ENCODE measurements around the gene SDCBP2. TPM values are rescaled to one million over a fixed set of nuclear protein-coding genes. Genes with fewer than 3 reads are reported as not detected.

SDCBP2 gene
- total RNA-seq, 6 experiments from 2014 or later: 2.0 to 43.3 (median 16.6) TPM

DNA sequence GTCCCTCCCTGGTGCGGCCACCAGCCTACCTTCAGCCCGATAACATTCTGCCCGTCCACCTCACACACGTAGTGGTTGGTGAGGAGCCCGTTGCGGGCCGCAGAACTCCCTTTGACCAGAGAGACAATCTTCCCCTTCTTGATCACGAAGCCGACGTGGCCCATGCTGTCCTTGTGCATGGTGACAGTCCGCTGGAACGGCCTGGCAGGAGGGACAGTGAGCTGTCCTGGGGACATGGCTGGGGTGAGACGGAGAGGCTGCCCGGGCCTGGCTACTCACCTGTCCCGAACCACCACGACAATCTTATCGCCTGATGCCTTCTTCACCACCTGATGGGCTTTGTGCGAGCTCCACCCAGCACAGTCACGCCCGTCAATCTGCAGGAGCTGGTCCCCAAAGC, 16.6 kb downstream of the SDCBP2 start:
- Histone ChIP-seq H3K4me1 (peaks cover 0 to 5% (median 2%) of the 10 kb centered on the region in 4 donors), H3K36me3 (no peaks in the 10 kb centered on the region), H3K9me3 (no peaks in the 10 kb centered on the region), H3K27ac (no peak overlapping the region), H3K4me3 (no peak overlapping the region), H3K27me3 (no peaks in the 10 kb centered on the region)
- DNase-seq (no peak), ATAC-seq (no peak)
- intact Hi-C loops (cut with DNase I): loop anchor here (5.0 kb wide), 2 partner anchors 125 to 130 kb away; no protein-coding TSS in a partner anchor
- TF ChIP-seq POLR2A (IDR thresholded peaks at IDR 0.05): no peak
- TF ChIP-seq, protein P1, sequence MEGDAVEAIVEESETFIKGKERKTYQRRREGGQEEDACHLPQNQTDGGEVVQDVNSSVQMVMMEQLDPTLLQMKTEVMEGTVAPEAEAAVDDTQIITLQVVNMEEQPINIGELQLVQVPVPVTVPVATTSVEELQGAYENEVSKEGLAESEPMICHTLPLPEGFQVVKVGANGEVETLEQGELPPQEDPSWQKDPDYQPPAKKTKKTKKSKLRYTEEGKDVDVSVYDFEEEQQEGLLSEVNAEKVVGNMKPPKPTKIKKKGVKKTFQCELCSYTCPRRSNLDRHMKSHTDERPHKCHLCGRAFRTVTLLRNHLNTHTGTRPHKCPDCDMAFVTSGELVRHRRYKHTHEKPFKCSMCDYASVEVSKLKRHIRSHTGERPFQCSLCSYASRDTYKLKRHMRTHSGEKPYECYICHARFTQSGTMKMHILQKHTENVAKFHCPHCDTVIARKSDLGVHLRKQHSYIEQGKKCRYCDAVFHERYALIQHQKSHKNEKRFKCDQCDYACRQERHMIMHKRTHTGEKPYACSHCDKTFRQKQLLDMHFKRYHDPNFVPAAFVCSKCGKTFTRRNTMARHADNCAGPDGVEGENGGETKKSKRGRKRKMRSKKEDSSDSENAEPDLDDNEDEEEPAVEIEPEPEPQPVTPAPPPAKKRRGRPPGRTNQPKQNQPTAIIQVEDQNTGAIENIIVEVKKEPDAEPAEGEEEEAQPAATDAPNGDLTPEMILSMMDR (IDR thresholded peaks at IDR 0.05): no peak
- 91% methylated on average over 7 of the region's 20 CpGs for WGBS (ENCODE audit: insufficient coverage, low coverage, low lambda C conversion rate, missing lambda C conversion rate)

DNA sequence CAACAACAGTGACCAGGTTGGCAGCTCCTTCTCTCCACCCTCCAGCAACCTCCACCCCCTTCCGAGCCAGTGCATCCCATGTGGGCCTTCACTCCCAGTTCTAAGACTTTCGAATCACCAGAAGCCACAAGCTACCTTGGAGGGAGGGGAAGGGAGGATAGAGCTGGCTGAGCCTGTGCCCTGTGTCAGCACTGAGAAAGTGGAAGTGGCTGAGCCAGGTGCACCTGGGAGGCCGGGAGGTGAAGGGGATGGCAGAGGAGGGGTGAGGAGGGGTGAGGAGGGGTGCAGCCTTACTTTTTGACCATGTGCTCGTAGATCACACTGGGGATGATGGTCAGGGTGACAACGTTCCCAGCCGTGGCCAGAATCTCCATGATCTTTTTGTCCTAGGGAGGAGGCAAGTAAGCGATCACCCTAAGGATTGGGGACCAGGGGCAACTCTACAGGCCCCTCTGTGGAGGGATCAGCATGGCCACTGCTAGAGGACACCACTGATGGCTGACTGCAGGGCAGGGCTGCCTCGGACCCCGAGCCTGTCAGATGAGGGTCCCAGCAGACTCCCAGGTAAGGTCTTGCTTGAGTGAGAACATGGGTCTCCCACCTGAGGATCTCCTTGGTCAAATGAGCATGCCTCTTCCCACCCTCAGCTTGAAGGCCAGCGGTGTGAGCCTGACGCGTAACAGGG, 18.3 kb downstream of the SDCBP2 start:
- H3K27ac ChIP-seq: no peak overlapping the region
- ATAC-seq (no peak), DNase-seq (no peak)
- WGBS (ENCODE audit: insufficient coverage, low coverage, low lambda C conversion rate, missing lambda C conversion rate): 50% methylated on average over 1 of the region's 12 CpGs
- TF ChIP-seq POLR2A (IDR thresholded peaks at IDR 0.05): no peak
- TF ChIP-seq, protein P1 (IDR thresholded peaks at IDR 0.05): no peak
- H3K4me3 ChIP-seq: no peak overlapping the region
- H3K36me3 ChIP-seq: no peaks in the 10 kb centered on the region
- H3K27me3 ChIP-seq: no peaks in the 10 kb centered on the region
- intact Hi-C loops (cut with DNase I): loop anchor here (5.0 kb wide), 2 partner anchors 127 to 132 kb away; no protein-coding TSS in a partner anchor
- peaks cover 0 to 5% (median 2%) of the 10 kb centered on the region in 4 donors for H3K4me1 ChIP-seq
- no peaks in the 10 kb centered on the region for H3K9me3 ChIP-seq

DNA sequence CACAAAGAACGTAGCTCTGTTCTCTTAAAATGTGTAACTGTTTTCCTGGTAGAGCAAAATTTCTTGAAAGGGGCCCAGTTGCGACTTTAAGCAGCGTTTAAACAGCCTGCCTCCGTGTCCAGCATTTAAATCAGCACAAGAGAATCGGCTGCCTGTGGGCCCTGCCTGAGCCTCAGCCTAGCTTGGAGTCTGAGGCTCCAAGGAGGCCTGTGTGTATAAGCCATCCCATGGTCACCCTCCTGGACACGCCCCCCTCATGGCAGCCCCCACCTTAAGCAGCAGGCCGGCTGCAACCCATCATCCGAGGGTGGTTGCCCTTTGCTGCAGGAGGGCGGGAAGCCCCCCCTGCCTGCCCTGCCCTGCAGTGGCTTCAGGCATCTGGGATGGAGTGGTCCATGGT, 18.9 kb downstream of the SDCBP2 start:
- Histone ChIP-seq H3K27me3 (no peaks in the 10 kb centered on the region), H3K9me3 (no peaks in the 10 kb centered on the region), H3K36me3 (no peaks in the 10 kb centered on the region), H3K27ac (no peak overlapping the region), H3K4me3 (no peak overlapping the region), H3K4me1 (peaks cover 0 to 5% (median 2%) of the 10 kb centered on the region in 4 donors)
- TF ChIP-seq, protein P1 (IDR thresholded peaks at IDR 0.05): no peak
- no peak for TF ChIP-seq POLR2A (IDR thresholded peaks at IDR 0.05)
- 79% methylated on average over 4 of the region's 9 CpGs for WGBS (ENCODE audit: insufficient coverage, low coverage, low lambda C conversion rate, missing lambda C conversion rate)
- ATAC-seq (no peak), DNase-seq (no peak)
- intact Hi-C loops (cut with DNase I): loop anchor here (5.0 kb wide), 2 partner anchors 127 to 132 kb away; no protein-coding TSS in a partner anchor

DNA sequence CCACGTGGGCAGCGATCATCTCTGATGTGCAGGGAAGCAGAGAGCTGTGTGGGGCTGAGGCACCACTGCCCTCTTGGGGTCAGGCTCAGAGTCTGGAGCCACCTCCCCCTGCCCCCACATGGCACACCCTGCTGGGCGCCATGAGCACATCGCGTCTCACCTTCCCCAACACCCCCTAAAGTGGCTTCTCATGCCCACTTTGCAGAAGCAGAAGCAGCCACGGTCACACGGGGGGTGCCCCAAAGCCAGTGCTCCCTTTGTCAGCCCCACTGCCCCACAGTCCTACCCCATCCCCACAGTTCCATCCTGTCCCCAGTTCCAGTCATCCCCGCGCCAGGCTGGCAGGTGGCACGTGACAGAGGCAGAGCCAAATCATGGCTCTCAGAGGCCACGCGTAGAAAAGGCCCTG, 19.5 kb downstream of the SDCBP2 start:
- Histone ChIP-seq H3K36me3 (no peaks in the 10 kb centered on the region), H3K9me3 (no peaks in the 10 kb centered on the region), H3K4me3 (no peak overlapping the region), H3K4me1 (peaks cover 0 to 5% (median 2%) of the 10 kb centered on the region in 4 donors), H3K27ac (no peak overlapping the region), H3K27me3 (no peaks in the 10 kb centered on the region)
- intact Hi-C loops (cut with DNase I): no loop called here
- TF ChIP-seq, protein P1 (IDR thresholded peaks at IDR 0.05): no peak
- no peak for TF ChIP-seq POLR2A (IDR thresholded peaks at IDR 0.05)
- no peak for ATAC-seq
- 89% methylated on average over 5 of the region's 12 CpGs for WGBS (ENCODE audit: insufficient coverage, low coverage, low lambda C conversion rate, missing lambda C conversion rate)
- no peak for DNase-seq
